Fibroblast of lung (primary cell): ENCODE data around the gene TYRO3. TPM values are rescaled to one million over a fixed set of nuclear protein-coding genes. Genes with fewer than 3 reads are reported as not detected.

Source experiments
- DNase-seq, 2 donors: peaks; one replicate each; pipeline versions ENCODE4 v3.0.0 to v3.0.0-alpha.2; 2010; ENCODE audit warnings: low read depth in 2 of 2
- H2AFZ ChIP-seq: 2 replicates; pipeline ENCODE4 v1.5.1; 2012; ENCODE audit warnings: low read length, control low read depth, inconsistent platforms
- H3K27ac ChIP-seq: 2 replicates; pipeline ENCODE4 v1.5.1; 2011; ENCODE audit warnings: low read length, control low read depth; ENCODE audit not compliant: insufficient read depth
- H3K27me3 ChIP-seq: 2 replicates; pipeline ENCODE4 v1.5.1; 2011; ENCODE audit warnings: mild to moderate bottlenecking, low read length; ENCODE audit not compliant: control insufficient read depth, insufficient read depth
- H3K36me3 ChIP-seq: 2 replicates; pipeline ENCODE4 v1.5.1; 2011; ENCODE audit warnings: low read length; ENCODE audit not compliant: control insufficient read depth, insufficient read depth
- H3K4me1 ChIP-seq: 2 replicates; pipeline ENCODE4 v1.5.1; 2011; ENCODE audit warnings: low read length; ENCODE audit not compliant: control insufficient read depth, insufficient read depth; ENCODE audit errors: extremely low read depth
- H3K4me2 ChIP-seq: 2 replicates; pipeline ENCODE4 v1.5.1; 2011; ENCODE audit warnings: low read length, control low read depth; ENCODE audit not compliant: insufficient read depth; ENCODE audit errors: extremely low read depth
- H3K4me3 ChIP-seq, 4 experiments: fragments of 200-600 bp in 1 of 4; sonication (generic) in 1 of 4; replicated peaks in 1 of 4; 2 replicates each; pipeline ENCODE4 v1.5.1; 2011 to 2016; ENCODE audit warnings: low read length in 4 of 4, low read depth in 3 of 4, mild to moderate bottlenecking in 3 of 4, control low read depth in 2 of 4, inconsistent platforms in 1 of 4, mixed read lengths in 1 of 4; ENCODE audit not compliant: insufficient read depth in 1 of 4; ENCODE audit errors: control extremely low read depth in 1 of 4
- H3K79me2 ChIP-seq: 2 replicates; pipeline ENCODE4 v1.5.1; 2012; ENCODE audit warnings: mild to moderate bottlenecking, low read length, inconsistent platforms; ENCODE audit not compliant: control insufficient read depth, insufficient read depth
- H3K9ac ChIP-seq: 2 replicates; pipeline ENCODE4 v1.5.1; 2011; ENCODE audit warnings: mild to moderate bottlenecking, low read length, control low read depth; ENCODE audit not compliant: insufficient read depth
- H3K9me3 ChIP-seq: 2 replicates; pipeline ENCODE4 v1.5.1; 2012; ENCODE audit warnings: low read depth, low read length; ENCODE audit not compliant: control insufficient read depth, insufficient read depth
- H4K20me1 ChIP-seq: 2 replicates; pipeline ENCODE4 v1.5.1; 2011; ENCODE audit warnings: low read length; ENCODE audit not compliant: control insufficient read depth, insufficient read depth; ENCODE audit errors: extremely low read depth
- CTCF ChIP-seq, 2 donors: IDR thresholded peaks in 1 of 2; conservative IDR thresholded peaks in 1 of 2; 1 replicate in 1 of 2; 2 replicates in 1 of 2; pipeline ENCODE4 v1.5.1; 2011 to 2012; ENCODE audit warnings: low read length in 2 of 2, control low read depth in 1 of 2, inconsistent platforms in 1 of 2, low read depth in 1 of 2, mild to moderate bottlenecking in 1 of 2
- EZH2 ChIP-seq: IDR thresholded peaks from 2 replicates; pipeline ENCODE4 v1.5.1; 2012; ENCODE audit warnings: low read length, control low read depth, mild to moderate bottlenecking; ENCODE audit errors: missing control alignments
- polyA plus RNA-seq, 2 donors: library from polyadenylated mRNA; depleted of rRNA in 1 of 2; stranded (reverse) in 1 of 2; unstranded in 1 of 2; fragments of >200 nt; gene quantifications; 2 replicates each; pipeline ENCODE4 v1.2.1, GENCODE V29; 2011 to 2012; ENCODE audit warnings: missing spikeins in 1 of 2
- total RNA-seq: library from RNA; depleted of rRNA; stranded (reverse); fragments of >200 nt; gene quantifications from 2 replicates; pipeline ENCODE4 v1.2.1, GENCODE V29; 2014

Gene TYRO3
- total and polyA plus RNA-seq, 2 donors (not counting 1 experiment from before 2014, with no cell fraction given) = 9.2 to 14.9 TPM

GRCh38 chr15:41554915-41555314 lies 4.1 kb upstream of the TYRO3 start:
- no peaks in the 10 kb centered on the region for H3K27me3 ChIP-seq
- H3K4me3 ChIP-seq = no peak overlapping the region
- no peak overlapping the region for H3K27ac ChIP-seq
- H3K4me1 ChIP-seq = peaks cover 3% of the 10 kb centered on the region
- H3K4me2 ChIP-seq = no peak overlapping the region
- H4K20me1 ChIP-seq = no peaks in the 10 kb centered on the region
- H3K79me2 ChIP-seq = no peaks in the 10 kb centered on the region
- H2AFZ ChIP-seq = no peak overlapping the region
- no peaks in the 10 kb centered on the region for H3K9me3 ChIP-seq
- H3K36me3 ChIP-seq = no peaks in the 10 kb centered on the region
- TF ChIP-seq EZH2 (no peak), CTCF (conservative IDR thresholded peaks at IDR 0.05 in 1 of 2, IDR thresholded peaks at IDR 0.05 in 1 of 2; ENCODE audit: low read depth in 1 of 2, low read length in 2 of 2) (no peak)
- DNase-seq = no peak
- no peak overlapping the region for H3K9ac ChIP-seq

- H3K4me1 ChIP-seq = peaks cover 3% of the 10 kb centered on the region
- H3K36me3 ChIP-seq = no peaks in the 10 kb centered on the region
- H3K4me2 ChIP-seq = no peak overlapping the region
- H3K79me2 ChIP-seq = no peaks in the 10 kb centered on the region
- H3K4me3 ChIP-seq = no peak overlapping the region
- H4K20me1 ChIP-seq = no peaks in the 10 kb centered on the region
- no peaks in the 10 kb centered on the region for H3K9me3 ChIP-seq
- no peak for TF ChIP-seq EZH2
- no peak for TF ChIP-seq CTCF (conservative IDR thresholded peaks at IDR 0.05 in 1 of 2, IDR thresholded peaks at IDR 0.05 in 1 of 2; ENCODE audit: low read depth in 1 of 2, low read length in 2 of 2)
- no peak overlapping the region for H2AFZ ChIP-seq
- no peak overlapping the region for H3K27ac ChIP-seq
- no peaks in the 10 kb centered on the region for H3K27me3 ChIP-seq
- no peak overlapping the region for H3K9ac ChIP-seq
- DNase-seq = no peak
Observed at GRCh38 chr15:41556677-41557076, 2.3 kb upstream of the TYRO3 start.

GRCh38 chr15:41557673-41558399 lies 1.2 kb upstream of the TYRO3 start:
- Histone ChIP-seq H3K27me3 (no peaks in the 10 kb centered on the region), H3K4me3 (peak overlapping the region; percentile 31 to 72 (median 48)), H3K9ac (no peak overlapping the region)

More at GRCh38 chr15:41557673-41558399, 1.2 kb upstream of the TYRO3 start:
- peak overlapping the region; percentile 47 for H2AFZ ChIP-seq
- H3K36me3 ChIP-seq = no peaks in the 10 kb centered on the region
- peak; percentile 58 to 78 for DNase-seq
- H3K9me3 ChIP-seq = no peaks in the 10 kb centered on the region
- no peak overlapping the region for H3K27ac ChIP-seq
- no peaks in the 10 kb centered on the region for H4K20me1 ChIP-seq
- H3K4me2 ChIP-seq = peak overlapping the region; percentile 81
- TF ChIP-seq CTCF (conservative IDR thresholded peaks at IDR 0.05 in 1 of 2, IDR thresholded peaks at IDR 0.05 in 1 of 2; ENCODE audit: low read depth in 1 of 2, low read length in 2 of 2) (peak; percentile 83 to 87), EZH2 (no peak)
- H3K79me2 ChIP-seq = no peaks in the 10 kb centered on the region
- H3K4me1 ChIP-seq = peaks cover 6% of the 10 kb centered on the region
